Measurements from ENCODE around the gene SLC4A1AP.
"Not testable (repeated sequence)": the region's sequence is repeated elsewhere in the genome, so short reads cannot be mapped to it uniquely, and the experiment has no call there.

SLC4A1AP gene

DNA sequence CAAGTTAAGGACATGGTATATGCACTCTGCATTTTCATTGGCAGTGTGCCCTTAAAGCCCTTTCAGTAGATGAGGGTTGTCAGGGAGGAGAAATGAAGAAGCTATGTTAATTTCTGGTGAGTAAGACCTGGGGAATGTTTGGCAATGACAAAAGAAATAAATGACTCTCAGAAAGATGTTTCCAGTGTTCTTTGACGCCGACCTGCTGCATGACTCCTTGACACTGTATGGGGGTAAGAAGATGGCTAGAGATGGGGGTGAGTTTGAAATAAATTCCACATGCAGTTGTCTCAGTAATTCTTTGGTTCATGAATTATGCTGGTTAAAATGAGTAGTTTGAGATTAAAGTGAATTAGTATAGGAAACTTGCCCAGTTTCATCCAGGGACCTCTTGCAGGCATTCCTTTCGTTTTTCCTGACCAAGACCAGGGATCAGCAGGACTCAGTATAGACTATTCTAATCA, 40.7 kb upstream of the SLC4A1AP start:
- H3K79me2 ChIP-seq (ENCODE audit: low read length), result no peaks in the 10 kb centered on the region
- H3K36me3 ChIP-seq (replicated peaks; ENCODE audit: low read depth, low read length), result peaks cover 35% of the 10 kb centered on the region
- H3K9ac ChIP-seq (ENCODE audit: low read length), result no peak overlapping the region
- no peak for TF ChIP-seq EZH2phosphoT487 (IDR thresholded peaks at IDR 0.05; ENCODE audit: low read depth)
- TF ChIP-seq, protein P1, sequence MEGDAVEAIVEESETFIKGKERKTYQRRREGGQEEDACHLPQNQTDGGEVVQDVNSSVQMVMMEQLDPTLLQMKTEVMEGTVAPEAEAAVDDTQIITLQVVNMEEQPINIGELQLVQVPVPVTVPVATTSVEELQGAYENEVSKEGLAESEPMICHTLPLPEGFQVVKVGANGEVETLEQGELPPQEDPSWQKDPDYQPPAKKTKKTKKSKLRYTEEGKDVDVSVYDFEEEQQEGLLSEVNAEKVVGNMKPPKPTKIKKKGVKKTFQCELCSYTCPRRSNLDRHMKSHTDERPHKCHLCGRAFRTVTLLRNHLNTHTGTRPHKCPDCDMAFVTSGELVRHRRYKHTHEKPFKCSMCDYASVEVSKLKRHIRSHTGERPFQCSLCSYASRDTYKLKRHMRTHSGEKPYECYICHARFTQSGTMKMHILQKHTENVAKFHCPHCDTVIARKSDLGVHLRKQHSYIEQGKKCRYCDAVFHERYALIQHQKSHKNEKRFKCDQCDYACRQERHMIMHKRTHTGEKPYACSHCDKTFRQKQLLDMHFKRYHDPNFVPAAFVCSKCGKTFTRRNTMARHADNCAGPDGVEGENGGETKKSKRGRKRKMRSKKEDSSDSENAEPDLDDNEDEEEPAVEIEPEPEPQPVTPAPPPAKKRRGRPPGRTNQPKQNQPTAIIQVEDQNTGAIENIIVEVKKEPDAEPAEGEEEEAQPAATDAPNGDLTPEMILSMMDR (IDR thresholded peaks at IDR 0.05; ENCODE audit: low read depth, low read length), result no peak
- no peaks in the 10 kb centered on the region for H3K9me3 ChIP-seq (ENCODE audit: insufficient read depth, low read length)
- no peak overlapping the region for H3K27ac ChIP-seq (ENCODE audit: low read length)
- no peak overlapping the region for H2AFZ ChIP-seq (ENCODE audit: low read depth, low read length)
- H3K27me3 ChIP-seq (ENCODE audit: low read depth, low read length), result no peaks in the 10 kb centered on the region
- H3K4me2 ChIP-seq (ENCODE audit: low read length), result no peak overlapping the region
- no peaks in the 10 kb centered on the region for H4K20me1 ChIP-seq (ENCODE audit: insufficient read depth, low read length)
- peaks cover 20% of the 10 kb centered on the region for H3K4me1 ChIP-seq (ENCODE audit: low read length)
- H3K4me3 ChIP-seq (ENCODE audit: low read length), result no peak overlapping the region

GRCh38 chr2:27624943-27625342, 38.7 kb upstream of the SLC4A1AP start:
- Histone ChIP-seq H3K79me2 (ENCODE audit: low read length) (peaks cover 11% of the 10 kb centered on the region), H3K9ac (ENCODE audit: low read length) (no peak overlapping the region), H2AFZ (ENCODE audit: low read depth, low read length) (no peak overlapping the region), H3K4me3 (ENCODE audit: low read length) (no peak overlapping the region), H3K4me2 (ENCODE audit: low read length) (no peak overlapping the region), H4K20me1 (ENCODE audit: insufficient read depth, low read length) (no peaks in the 10 kb centered on the region), H3K4me1 (ENCODE audit: low read length) (peaks cover 26% of the 10 kb centered on the region), H3K27me3 (ENCODE audit: low read depth, low read length) (no peaks in the 10 kb centered on the region), H3K36me3 (replicated peaks; ENCODE audit: low read depth, low read length) (peaks cover 33% of the 10 kb centered on the region), H3K27ac (ENCODE audit: low read length) (no peak overlapping the region), H3K9me3 (ENCODE audit: insufficient read depth, low read length) (no peaks in the 10 kb centered on the region)
- TF ChIP-seq, protein P1 (IDR thresholded peaks at IDR 0.05; ENCODE audit: low read depth, low read length), result no peak
- TF ChIP-seq EZH2phosphoT487 (IDR thresholded peaks at IDR 0.05; ENCODE audit: low read depth), result no peak

DNA sequence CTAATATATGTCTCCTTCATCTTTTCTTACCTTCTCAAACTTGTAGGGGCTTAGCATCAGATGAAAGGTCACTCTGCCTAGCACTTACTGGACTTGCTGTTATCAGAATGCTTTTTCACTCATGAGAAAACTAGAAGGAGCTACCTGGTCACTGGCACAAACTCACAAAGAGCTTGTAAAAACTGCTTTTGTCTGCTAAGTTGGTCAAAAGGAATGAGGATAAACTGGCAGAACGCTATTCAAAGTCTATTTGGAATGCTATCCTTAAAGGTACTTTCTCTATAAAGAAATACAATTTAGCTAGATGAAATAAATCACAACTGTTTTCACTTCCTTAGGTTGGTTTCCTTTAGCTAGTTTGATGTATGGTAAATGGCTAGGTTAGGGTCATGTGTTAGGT, 37.4 kb upstream of the SLC4A1AP start:
- Histone ChIP-seq H3K36me3 (replicated peaks; ENCODE audit: low read depth, low read length) (peaks cover 29% of the 10 kb centered on the region), H3K79me2 (ENCODE audit: low read length) (peaks cover 11% of the 10 kb centered on the region), H3K4me1 (ENCODE audit: low read length) (peaks cover 26% of the 10 kb centered on the region)
- not testable (repeated sequence) for H3K4me3 ChIP-seq (ENCODE audit: low read length); H3K27me3 ChIP-seq (ENCODE audit: low read depth, low read length); H4K20me1 ChIP-seq (ENCODE audit: insufficient read depth, low read length); H3K27ac ChIP-seq (ENCODE audit: low read length); H3K9me3 ChIP-seq (ENCODE audit: insufficient read depth, low read length); H3K9ac ChIP-seq (ENCODE audit: low read length); H3K4me2 ChIP-seq (ENCODE audit: low read length); H2AFZ ChIP-seq (ENCODE audit: low read depth, low read length)

DNA sequence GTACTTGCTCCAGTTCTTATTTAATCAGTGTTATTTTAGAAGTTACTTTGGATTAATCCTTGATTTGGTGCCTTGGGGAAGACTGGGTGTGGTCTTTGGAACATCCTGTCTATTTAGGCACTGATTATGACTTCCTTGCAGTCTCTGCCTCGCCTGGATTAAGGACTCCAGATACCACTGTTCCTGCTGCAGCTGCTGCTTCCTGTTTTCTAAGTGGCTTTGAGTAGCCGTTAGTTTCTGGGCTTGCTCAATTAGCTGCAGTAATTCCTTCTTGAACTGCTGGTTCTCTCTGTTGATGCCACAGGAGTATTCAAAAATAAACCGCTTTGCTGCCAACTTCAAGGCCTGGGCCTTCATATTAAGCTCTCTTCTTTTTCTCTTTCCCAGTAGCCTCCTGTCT, 36.8 kb upstream of the SLC4A1AP start:
- Histone ChIP-seq H3K36me3 (replicated peaks; ENCODE audit: low read depth, low read length) (peaks cover 28% of the 10 kb centered on the region), H3K79me2 (ENCODE audit: low read length) (peaks cover 11% of the 10 kb centered on the region), H3K4me1 (ENCODE audit: low read length) (peaks cover 26% of the 10 kb centered on the region)
- not testable (repeated sequence) for H2AFZ ChIP-seq (ENCODE audit: low read depth, low read length); H3K27me3 ChIP-seq (ENCODE audit: low read depth, low read length); H3K4me2 ChIP-seq (ENCODE audit: low read length); H3K27ac ChIP-seq (ENCODE audit: low read length); H4K20me1 ChIP-seq (ENCODE audit: insufficient read depth, low read length); H3K9me3 ChIP-seq (ENCODE audit: insufficient read depth, low read length); H3K9ac ChIP-seq (ENCODE audit: low read length); H3K4me3 ChIP-seq (ENCODE audit: low read length)

GRCh38 chr2:27627963-27628766, 35.5 kb upstream of the SLC4A1AP start:
- no peaks in the 10 kb centered on the region for H3K27me3 ChIP-seq (ENCODE audit: low read depth, low read length)
- TF ChIP-seq, protein P1 (IDR thresholded peaks at IDR 0.05; ENCODE audit: low read depth, low read length), result no peak
- TF ChIP-seq EZH2phosphoT487 (IDR thresholded peaks at IDR 0.05; ENCODE audit: low read depth), result no peak
- peak overlapping the region; percentile 41; the same call in 1 of the 2 replicates for H2AFZ ChIP-seq (ENCODE audit: low read depth, low read length)
- no peaks in the 10 kb centered on the region for H4K20me1 ChIP-seq (ENCODE audit: insufficient read depth, low read length)
- H3K4me3 ChIP-seq (ENCODE audit: low read length), result peak overlapping the region; percentile 87
- no peaks in the 10 kb centered on the region for H3K9me3 ChIP-seq (ENCODE audit: insufficient read depth, low read length)
- H3K9ac ChIP-seq (ENCODE audit: low read length), result peak overlapping the region; percentile 87
- H3K79me2 ChIP-seq (ENCODE audit: low read length), result peaks cover 11% of the 10 kb centered on the region
- no peak overlapping the region for H3K27ac ChIP-seq (ENCODE audit: low read length)
- peaks cover 20% of the 10 kb centered on the region for H3K4me1 ChIP-seq (ENCODE audit: low read length)
- H3K4me2 ChIP-seq (ENCODE audit: low read length), result peak overlapping the region; percentile 92
- H3K36me3 ChIP-seq (replicated peaks; ENCODE audit: low read depth, low read length), result peaks cover 26% of the 10 kb centered on the region
